Stimulated activated CD4-positive, alpha-beta T cell treated with anti-CD3 and anti-CD28 coated beads, Interleukin-1b, Interleukin-23, amount 100 ng/mL, for 24 hours (primary cell): Measurements from ENCODE around the gene PDHX.
A peak's percentile ranks its signal among the peaks of the same experiment; 100 is the strongest.

Experiments
- DNase-seq, 4 experiments: peaks; one replicate each; pipeline ENCODE4 v3.0.0-alpha.2; 2020; ENCODE audit warnings: low read depth in 4 of 4, low spot score in 1 of 4

Gene PDHX

DNA sequence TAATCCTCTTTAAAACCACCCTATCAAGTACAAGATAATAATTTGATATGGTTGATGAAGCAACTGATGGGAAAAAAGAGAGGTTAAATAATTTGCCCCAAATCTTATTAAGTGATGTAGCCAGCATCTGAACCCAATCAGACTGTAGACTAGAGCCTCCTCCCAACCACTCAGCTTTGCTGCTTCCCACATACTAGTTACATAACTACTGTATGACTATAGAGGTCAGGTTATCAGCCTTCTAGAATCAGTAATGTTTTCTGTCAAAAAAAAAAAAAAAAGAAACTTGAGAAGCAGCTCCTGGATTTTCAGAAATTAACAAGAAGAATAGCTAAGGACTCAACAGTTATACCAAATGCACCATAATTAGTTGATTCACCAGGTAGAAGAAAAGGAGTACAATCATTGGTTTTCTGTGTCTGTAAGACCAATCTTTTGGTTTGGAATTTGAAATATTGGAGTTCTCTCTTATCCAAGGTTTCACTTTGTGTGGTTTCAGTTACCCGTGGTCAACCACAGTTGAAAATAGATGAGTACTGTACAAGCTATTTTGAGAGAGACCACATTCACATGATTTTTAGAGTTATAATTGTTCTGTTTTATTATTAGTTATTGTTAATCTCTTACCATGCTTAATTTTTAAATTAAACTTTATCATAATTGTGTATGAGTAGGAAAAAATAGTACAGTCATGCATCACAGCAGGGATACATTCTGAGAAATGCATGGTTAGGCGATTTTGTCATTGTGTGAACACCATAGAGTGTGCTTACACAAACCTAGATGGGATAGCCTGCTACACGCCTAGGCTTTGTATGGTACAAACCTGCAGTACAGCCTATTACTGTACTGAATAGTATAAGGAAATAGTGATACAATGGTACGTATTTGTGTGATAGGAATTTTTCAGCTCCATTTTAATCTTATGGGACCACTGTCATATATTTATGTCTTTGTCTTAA is 72.2 kb downstream of the PDHX start:
- DNase-seq, result no peak

DNA sequence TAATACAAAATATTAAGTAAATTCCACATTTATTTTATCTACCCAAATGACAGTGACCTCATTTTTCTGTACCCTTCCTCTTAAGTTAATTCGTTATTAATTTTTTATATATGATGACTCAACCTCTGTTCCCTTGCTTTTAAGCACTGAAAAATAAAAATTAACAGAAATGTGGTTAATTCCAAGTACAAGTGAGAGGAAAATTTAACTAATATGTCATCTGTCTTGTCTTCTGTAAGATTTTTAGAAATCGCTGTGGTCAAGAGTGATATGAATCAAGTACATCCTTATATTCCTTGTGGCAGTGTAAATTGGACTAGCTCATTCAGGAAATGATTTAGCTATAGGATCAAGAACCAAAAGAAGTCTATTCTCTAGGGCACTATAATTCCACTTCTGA is 74.5 kb downstream of the PDHX start:
- no peak for DNase-seq

DNA sequence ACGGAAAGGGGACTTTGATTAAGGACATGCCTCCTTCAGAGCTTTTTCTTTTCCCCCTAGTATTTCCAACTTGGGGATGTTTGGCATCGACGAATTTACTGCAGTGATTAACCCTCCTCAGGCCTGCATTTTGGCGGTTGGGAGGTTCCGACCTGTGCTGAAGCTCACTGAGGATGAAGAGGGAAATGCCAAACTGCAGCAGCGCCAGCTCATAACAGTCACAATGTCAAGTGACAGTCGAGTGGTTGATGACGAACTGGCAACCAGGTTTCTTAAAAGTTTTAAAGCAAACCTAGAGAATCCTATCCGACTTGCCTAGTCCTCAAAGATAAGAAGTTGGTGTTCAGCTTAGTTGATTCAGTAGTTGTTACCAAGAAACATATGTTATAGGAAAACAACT is 78.4 kb downstream of the PDHX start:
- no peak for DNase-seq

DNA sequence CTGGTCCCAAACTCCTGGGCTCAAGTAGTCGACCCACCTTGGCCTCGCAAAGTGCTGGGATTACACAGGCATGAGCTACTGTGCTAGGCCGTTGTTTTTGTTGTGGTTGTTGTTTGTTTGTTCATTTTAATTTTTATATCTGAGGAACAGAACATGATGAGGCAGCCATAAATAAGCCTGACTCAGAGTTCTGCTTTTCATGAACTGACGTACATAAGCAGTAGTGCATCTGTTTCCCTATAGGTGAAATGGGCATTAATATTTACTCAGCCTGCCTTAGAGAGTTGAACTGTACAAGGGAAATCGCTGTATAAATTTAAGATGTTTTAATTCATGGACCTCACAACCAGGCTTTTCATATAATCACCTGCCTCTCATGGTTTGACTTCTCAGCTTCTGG is 80.5 kb downstream of the PDHX start:
- no peak for DNase-seq

DNA sequence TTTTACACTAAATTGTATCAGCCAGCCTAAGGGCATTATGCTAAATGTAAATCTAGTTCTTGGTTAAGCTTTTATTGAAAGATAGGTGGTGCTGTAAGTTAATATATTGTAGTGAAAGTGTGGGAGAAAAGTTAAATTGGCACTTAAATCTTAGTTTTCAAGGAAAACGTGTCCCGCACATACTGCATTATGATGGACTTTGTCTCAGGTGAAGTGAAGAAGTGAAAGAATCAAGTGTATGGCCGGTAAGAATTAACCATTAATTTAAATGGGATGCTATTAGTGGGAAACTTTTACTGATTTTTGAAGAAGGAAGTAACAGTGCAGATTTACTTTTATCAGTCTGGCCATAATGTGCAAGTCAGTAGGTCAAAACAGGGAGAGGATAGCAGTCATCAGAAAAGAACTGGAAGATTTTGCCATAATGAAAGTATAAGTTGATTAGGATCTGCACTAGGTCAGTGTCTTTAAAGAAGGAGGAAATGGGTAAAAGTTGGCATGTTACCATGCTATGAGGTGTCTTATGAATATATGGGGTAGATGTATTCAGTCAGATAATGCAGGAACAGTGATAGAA is 81.6 kb downstream of the PDHX start:
- DNase-seq, result no peak

DNA sequence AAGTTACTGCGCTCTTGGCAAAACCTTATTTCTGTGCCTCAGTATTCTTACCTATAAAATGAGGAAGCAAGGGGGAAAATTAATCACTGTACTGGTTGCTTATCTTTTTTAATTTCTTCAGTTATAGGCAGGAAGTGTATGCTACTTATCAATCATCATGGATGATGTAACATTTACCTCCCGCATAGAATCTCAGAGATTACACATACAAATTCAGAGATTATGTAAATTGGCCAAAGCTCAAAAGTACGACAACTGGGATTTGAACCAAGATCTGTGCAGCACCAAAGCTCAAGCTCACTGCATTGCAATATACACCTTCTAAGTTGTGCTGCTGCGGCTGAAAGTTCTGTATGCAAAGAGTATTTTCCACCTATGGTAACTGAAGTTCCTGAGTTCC is 83.0 kb downstream of the PDHX start:
- no peak for DNase-seq

DNA sequence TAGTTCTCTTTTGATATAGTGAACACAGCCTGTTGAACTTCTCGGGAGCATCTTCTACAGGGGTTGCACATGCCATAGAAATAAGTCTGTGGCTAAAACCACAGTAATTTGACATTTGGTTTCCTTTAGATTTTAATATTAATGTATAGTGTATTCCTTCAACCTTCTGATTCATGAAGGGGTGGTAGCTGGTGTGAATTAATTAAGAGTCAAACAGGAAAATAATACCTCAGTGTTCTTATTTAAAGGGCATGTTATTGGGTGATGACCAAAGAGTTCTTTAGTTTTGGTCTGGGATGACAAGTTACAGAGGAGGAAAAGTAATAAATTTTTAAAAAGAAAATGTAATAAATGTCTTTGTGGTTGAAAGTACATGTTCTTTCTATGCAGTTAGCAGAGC is 86.8 kb downstream of the PDHX start:
- no peak for DNase-seq

DNA sequence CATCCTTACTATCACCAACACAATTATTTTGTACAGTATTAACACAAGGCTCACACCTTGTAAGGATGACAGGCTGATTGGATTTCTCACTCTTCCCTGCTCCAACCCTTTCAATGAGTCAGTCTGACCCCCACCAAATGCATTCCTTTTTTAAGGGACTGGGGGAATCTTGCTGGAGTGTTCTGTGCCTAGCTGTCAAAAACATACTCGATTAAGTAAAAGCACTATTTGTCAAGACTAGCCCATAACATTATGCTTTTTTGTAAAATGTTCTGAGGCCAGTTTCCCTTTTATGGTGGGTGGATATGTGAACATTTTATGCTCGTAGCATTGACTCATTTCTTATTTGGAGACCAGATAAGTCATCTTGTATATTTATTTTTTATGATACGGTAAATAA is 87.2 kb downstream of the PDHX start:
- DNase-seq, result no peak

DNA sequence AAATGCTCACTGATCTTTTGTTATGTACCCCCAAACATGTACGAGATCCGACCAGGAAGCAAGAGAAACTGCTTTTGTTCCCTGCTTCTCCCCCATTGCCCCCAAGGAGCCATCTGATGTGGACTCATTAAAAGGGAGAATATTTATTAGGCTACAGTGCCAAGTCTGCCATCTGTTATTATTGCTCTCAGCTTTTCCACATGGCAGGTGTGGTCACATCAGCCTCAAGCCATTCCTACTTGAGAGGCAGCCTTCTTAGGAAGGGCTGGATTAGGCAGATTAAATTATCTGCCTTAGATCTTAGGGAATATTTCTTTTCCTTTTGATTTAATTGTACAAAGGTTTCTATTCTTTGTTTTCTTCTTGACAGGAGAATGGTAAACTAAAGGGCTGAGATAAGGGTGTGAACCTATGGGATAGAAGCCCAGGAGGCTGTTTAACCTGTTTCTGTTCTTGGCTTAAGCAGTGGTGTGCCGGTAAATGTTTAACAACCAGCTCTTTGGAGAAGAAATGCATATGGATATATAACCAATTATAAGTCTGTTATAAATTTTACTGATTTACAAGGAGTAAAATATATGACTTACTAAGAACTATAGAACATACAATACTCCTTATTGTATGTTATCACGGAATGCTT is 88.8 kb downstream of the PDHX start:
- no peak for DNase-seq

DNA sequence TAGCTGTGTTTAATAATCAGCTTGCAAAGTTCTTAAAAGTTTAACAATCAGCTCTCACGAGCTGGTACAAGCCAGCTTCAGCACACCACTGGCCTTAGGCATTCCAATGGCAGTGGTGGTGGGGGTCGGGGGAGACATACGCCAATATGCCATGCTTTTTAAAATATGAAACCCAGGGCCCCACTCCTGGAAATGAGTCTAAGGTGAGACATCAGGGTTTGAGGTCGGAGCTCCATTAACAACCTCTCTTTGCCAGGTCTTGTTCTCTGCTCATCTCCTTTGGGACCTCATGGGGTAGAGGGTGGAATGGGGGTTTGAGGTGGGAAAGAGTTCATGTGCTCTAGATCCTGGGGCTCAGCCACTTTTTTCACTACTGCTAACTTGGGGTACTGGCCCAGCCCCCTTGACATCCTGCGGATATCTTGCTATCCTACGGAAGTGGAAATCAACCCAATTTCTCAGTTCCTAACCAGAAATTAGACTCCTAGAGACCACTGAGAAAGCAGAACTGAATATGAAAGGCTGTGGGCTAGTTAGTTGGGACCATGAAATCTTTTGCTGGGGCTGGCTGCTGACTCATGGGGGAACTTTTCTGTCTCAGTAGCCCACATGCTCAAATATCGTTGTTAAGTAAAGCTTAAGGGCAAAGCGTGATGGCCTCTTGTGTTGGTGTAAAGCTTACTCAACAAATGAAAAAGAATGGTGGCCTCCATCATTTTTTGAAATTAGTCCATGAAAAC is 90.1 kb downstream of the PDHX start:
- peak in 1 of 4 experiments; percentile 34 for DNase-seq

DNA sequence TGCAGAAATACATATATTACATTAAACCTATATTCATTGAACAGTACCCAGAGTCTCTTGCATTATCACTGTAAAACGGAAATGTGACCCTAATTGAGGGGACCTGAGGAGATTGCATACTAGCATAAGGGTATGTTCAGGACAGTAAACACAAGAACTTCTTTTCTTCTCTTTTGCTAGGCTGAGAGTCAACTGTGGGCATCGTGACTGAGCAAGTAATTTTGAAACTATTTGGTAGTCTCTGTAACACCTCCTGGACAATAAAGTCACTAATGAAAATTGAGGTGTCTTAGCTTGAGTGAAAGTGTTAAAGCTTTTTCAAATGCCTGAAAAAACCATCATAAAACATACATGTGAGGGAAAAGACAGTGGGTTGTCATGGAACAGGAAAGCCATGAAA is 90.9 kb downstream of the PDHX start:
- no peak for DNase-seq

DNA sequence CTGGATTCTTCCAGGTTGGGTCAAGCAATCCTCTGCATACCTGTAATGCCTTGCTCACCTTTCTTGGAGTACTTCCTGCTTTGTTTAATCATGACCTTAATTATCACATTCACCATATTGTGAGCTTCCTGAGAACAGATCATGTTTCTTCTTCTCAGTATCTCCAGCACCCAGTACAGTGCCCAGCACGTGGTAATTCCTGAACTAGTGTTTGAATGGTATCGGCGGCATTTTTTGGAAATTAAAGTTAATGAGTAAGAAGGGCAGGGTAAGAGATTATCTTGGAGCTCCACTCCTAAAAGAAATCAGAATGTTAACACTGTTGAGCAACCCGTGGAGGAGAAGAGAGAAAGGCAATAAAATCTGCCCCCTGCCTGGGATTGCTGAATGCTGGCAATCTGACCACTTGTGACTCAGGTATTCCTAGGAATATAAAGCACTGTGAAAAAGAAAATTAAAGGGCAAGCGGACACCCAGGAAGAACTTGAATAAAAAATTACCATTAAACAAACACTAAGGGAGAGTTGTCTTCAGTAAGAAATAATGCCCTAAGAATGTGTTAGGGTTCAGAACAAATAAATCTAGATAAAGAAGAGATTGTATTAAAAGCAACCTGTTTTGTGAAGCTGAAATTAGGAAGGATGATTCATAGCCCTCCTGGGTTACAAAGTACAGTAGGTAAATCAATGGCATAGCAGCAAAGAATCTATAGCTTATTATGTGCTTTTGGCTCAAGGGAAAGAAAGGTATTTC is 92.9 kb downstream of the PDHX start:
- no peak for DNase-seq

DNA sequence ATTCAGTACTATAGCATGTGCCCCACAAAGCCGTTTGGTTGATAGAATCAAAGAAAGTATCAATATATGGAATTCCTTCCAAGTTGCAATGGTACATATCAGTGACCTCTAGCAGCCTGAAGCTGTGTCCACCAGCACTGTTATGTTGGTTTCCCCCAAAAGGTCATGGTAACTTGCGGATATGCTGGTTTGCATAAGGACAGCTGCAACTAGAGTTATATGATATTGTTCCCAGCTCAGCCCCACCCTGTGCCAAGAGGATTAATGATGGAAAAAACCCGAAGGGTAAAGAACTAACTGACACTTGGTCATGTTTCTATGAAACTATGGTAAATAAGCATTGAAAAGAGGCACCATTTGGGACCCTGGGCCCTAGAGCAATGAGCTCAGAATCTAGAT is 93.5 kb downstream of the PDHX start:
- DNase-seq, result no peak

DNA sequence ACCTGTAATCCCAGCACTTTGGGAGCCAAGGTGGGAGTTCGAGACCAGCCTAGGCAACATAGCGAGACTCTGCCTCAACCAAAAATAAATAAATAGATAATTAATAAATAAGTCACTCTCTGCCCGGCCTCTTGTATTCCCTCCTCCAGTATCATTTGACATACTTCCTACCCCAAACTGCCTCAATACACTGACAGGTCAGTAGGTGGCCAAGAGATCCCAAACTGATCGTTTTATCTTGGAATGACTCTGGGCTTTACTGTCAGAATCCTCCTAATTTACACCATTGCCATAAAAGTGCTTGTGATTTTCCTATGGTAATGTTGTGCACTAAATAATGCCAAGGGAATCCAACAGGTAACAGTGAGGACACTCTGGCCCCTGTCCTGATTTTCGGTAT is 94.2 kb downstream of the PDHX start:
- DNase-seq, result no peak

DNA sequence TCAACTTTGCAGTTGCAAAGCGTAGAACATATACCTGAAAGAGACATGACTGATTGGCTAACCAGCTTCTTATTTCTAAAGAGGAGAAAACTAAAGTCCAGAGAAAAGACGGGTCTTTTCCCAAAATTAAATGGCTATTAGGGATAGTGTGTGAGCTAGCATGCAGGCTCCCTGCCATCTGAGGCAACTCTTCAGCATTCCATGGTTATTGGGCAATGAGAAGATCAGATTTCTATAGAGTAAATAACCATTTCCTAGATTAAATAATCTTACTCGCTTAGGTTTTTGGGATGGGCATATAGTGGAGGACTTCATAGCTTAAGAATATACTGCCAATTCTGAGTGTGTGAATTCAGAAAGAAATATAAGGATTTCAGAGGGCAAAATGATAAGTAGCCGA is 95.0 kb downstream of the PDHX start:
- no peak for DNase-seq

DNA sequence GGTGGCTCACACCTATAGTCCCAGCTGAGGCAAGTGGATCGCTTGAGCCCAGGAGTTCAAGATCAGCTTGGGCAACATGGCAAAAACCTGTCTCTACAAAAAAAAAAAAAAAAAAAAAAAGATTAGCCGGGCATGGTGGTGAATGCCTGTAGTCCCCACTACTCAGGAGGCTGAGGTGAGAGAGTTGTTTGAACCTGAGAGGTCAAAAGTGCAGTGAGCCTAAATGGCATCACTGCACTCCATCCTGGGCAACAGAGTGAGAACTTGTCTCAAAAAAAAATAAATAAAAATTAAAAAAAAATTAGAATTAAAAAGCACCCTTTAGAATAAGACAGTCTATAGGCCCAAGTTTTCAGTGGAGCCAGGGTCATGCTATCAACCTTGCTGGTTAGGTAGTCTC is 95.5 kb downstream of the PDHX start:
- no peak for DNase-seq

DNA sequence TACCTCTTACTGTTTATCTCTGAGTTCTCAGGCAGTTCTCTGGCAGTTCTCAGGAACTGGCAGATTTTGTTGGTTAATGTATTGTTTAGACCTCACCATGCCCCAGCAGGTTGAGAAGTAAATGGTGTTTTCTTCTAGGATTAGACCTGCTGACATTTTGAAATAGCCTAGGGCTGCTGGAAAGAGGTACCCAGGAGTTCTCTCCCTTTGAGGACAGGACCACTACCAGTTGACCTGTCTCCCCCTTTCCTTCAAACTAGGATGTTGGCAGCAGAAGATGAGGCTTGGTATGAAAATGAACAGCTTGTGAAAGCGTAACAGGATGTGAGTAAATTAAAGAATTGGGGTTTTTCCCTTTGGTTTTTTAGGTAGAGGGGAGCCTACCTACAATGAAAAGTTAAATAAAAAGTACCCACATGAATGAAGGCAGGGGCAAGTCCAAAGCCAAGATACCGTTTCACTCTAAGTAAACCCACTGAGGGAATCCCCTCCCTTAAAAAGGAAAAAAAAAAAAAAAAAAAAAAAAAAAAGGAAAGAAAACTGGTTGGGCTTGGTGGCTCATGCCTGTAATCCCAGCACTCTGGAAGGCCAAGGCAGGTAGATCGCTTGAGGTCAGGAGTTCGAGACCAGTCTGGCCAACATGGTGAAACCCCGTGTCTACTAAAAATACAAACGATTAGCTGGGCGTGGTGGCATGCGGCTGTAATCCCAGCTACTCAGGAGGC is 96.2 kb downstream of the PDHX start:
- DNase-seq, result no peak

DNA sequence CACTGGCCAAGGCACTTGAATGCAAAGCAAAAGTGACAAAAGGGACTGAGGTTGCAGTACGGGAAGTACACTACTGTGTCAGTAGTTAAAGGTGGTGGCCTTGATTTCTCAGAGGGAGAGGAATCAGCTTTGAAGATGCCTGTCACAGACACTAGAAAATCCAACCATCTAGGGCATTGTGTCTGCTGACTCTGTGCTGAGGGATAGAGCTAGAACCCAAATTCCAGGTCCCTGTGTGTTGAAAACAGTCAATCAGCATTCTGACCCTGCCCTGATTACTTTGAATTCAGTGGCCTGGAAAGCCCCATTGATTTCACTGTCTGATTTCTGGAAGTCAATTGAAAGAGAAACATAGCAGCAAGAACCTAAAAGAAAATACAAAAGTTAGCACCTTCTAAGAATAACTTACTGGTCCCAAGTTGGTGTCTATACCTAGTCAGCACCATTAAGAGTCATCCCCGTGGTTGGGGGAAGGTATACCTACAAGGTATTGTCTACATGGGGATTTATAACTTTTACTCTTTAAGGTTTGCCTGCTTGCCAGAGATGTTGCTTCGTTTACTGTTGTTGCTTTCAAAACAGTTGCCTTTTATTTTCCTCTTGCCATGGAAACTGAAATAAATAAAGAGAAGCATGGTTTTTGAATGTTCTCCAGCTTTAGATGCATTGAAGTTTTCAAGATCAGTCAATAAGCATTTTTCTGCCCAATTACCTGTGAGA is 97.3 kb downstream of the PDHX start:
- DNase-seq, result no peak

DNA sequence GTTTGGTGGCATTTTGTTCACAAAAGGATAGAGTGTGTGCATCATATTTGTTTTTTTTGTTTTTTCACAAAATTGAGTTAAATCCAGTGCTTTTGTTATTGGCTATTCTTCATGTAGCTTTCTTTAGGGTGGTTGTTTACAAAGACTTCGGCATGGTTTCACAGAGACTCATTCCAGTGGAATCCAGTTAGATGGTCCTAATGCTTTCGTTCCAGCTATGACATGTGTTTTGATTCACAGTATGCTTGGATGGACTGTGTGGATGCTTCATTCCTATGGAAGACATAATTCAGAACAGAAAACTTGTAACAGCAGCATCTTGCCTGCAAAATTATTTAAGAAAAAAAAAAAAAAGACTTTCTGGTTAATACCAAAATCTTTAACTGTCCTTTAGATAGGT is 97.9 kb downstream of the PDHX start:
- DNase-seq, result no peak
